GM18517 (cell line): Measurements from ENCODE around the gene KCND1.

Source experiments
- ATAC-seq: cut with Tn5 transposase; IDR thresholded peaks from one replicate; pipeline ENCODE4 v1.9.1; 2021; ENCODE audit warnings: mild to moderate bottlenecking, moderate library complexity; ENCODE audit not compliant: unreplicated experiment

Gene KCND1

GRCh38 chrX:48975041-48975440, 3.4 kb upstream of the KCND1 start:
- no peak for ATAC-seq

GRCh38 chrX:48974574-48974973, 2.9 kb upstream of the KCND1 start:
- ATAC-seq, result no peak

GRCh38 chrX:48974033-48974432, 2.4 kb upstream of the KCND1 start:
- ATAC-seq, result no peak

GRCh38 chrX:48972220-48973164, 848 bp upstream of the KCND1 start:
- no peak for ATAC-seq

- no peak for ATAC-seq
Observed at GRCh38 chrX:48969471-48969870, 2.2 kb downstream of the KCND1 start.

- ATAC-seq, result no peak
Observed at GRCh38 chrX:48968377-48968776, 3.3 kb downstream of the KCND1 start.

- ATAC-seq, result no peak
Observed at GRCh38 chrX:48966796-48967579, 4.7 kb downstream of the KCND1 start.

GRCh38 chrX:48965959-48966358, 5.7 kb downstream of the KCND1 start:
- no peak for ATAC-seq

- no peak for ATAC-seq
Observed at GRCh38 chrX:48961585-48962091, 10.0 kb downstream of the KCND1 start.

- no peak for ATAC-seq
Observed at GRCh38 chrX:48960291-48960690, 11.4 kb downstream of the KCND1 start.

- no peak for ATAC-seq
Observed at GRCh38 chrX:48958635-48959094, 13.0 kb downstream of the KCND1 start.

- ATAC-seq, result peak; percentile 76
Observed at GRCh38 chrX:48957827-48958634, 13.6 kb downstream of the KCND1 start.

GRCh38 chrX:48957477-48957826, 14.2 kb downstream of the KCND1 start, which contains the start of gene OTUD5:
Gene OTUD5 (minus strand): TSS chrX:48957607. CDS start chrX:48957570, 37 bp downstream.
- peak; percentile 37 for ATAC-seq

- no peak for ATAC-seq
Observed at GRCh38 chrX:48956728-48957414, 14.8 kb downstream of the KCND1 start.

GRCh38 chrX:48948589-48948988, 23.1 kb downstream of the KCND1 start:
- ATAC-seq, result no peak

GRCh38 chrX:48945517-48946348, 25.9 kb downstream of the KCND1 start:
- peak; percentile 56 for ATAC-seq

- no peak for ATAC-seq
Observed at GRCh38 chrX:48942895-48943294, 28.7 kb downstream of the KCND1 start.

- no peak for ATAC-seq
Observed at GRCh38 chrX:48940404-48940955, 31.2 kb downstream of the KCND1 start.
